ENCODE results near the gene NADK. TPM values are rescaled to one million over a fixed set of nuclear protein-coding genes. Genes with fewer than 3 reads are reported as not detected.

NADK gene
- total and polyA plus RNA-seq, 4 donors: 53.2 to 144 (median 88.7) TPM

DNA sequence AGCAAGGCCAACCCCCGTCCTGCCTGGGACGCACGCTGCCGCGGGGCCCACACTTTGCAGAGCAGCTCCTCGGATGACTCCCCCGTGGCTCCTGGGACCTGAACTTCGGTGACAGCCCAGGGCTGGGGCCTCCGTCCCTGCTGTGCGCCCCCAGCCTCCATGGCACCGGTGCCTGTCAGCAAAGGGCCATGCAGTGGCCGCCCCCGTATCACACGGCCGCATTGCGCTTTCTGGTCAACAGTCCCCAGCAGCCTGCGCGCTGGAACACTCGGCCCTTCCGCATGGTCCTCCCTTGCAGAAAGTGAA is 18.0 kb downstream of the NADK start:
- Histone ChIP-seq H3K27me3 (ENCODE audit: control insufficient read depth in 3 of 3, insufficient read depth in 3 of 3, low read length in 2 of 3) (no peaks in the 10 kb centered on the region), H3K9ac (ENCODE audit: insufficient read depth in 1 of 2, low read length in 2 of 2) (no peak overlapping the region), H3K4me3 (no peak overlapping the region), H3K9me3 (ENCODE audit: control insufficient read depth in 4 of 4, insufficient read depth in 3 of 4, low read length in 3 of 4) (no peaks in the 10 kb centered on the region), H3K4me1 (ENCODE audit: control insufficient read depth in 5 of 5, insufficient read depth in 5 of 5, low read length in 5 of 5) (peaks cover 0 to 13% (median 0%) of the 10 kb centered on the region in 5 donors), H3K36me3 (ENCODE audit: control insufficient read depth in 4 of 4, insufficient read depth in 4 of 4, low read length in 4 of 4) (peaks cover 7 to 69% (median 22%) of the 10 kb centered on the region in 4 donors), H3K27ac (ENCODE audit: low read depth in 1 of 2, low read length in 1 of 2) (no peak overlapping the region)
- WGBS, 2 donors: 97% methylated on average over 20 of the region's 20 CpGs
- DNase-seq: no peak
- TF ChIP-seq CTCF (IDR thresholded peaks at IDR 0.05; ENCODE audit: control extremely low read depth, extremely low read depth): no peak
- no peak for ATAC-seq (ENCODE audit: insufficient read depth, low FRiP score)

- H3K9ac ChIP-seq (ENCODE audit: insufficient read depth in 1 of 2, low read length in 2 of 2): no peak overlapping the region
- DNase-seq: no peak
- WGBS, 2 donors: 91 to 93% methylated on average over 37 of the region's 37 CpGs
These were observed 18.6 kb downstream of the NADK start for GRCh38 chr1:1759456-1760344.

DNA sequence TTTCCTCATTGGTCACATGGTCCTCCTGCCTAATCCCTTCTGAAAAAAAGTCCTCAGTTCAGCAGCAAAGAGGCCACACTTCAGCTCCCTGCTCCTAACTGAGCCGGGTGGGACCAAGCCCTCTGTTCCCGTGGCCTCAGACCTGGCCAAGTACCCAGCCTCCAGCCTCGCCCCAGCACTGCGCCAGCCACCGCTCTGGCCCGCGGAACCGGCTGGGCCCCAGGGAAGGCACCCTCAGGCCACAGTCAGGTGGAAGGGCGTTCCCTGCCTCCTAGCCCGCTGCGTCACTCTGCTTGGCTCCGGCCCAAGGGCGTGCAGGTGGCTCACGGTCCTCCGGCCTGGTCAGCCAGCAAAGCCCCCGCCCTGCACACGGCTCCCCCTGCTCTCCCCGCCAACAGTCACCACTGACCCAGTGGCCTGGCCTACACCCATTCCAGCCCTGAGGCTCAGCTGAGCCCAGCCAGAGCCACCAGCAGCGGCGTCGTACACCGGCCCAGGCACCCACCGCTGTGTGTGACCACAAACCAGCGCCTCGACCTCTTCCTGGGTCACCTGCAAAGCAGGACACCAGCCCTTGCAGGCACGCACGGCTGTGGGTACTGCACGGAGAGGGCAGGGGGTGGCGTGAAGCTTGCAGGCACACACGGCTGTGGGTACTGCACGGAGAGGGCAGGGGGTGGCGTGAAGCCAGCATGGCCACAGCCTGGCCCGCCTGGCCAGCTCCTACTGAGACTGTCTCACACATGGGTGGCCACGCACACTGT is 19.4 kb downstream of the NADK start:
- DNase-seq (no peak), ATAC-seq (ENCODE audit: insufficient read depth, low FRiP score) (peak; percentile 89)
- TF ChIP-seq CTCF (IDR thresholded peaks at IDR 0.05; ENCODE audit: control extremely low read depth, extremely low read depth): no peak
- Histone ChIP-seq H3K27ac (ENCODE audit: low read depth in 1 of 2, low read length in 1 of 2) (peak overlapping the region in 1 of 2 donors; percentile 83), H3K36me3 (ENCODE audit: control insufficient read depth in 4 of 4, insufficient read depth in 4 of 4, low read length in 4 of 4) (peaks cover 4 to 71% (median 19%) of the 10 kb centered on the region in 4 donors), H3K9ac (ENCODE audit: insufficient read depth in 1 of 2, low read length in 2 of 2) (no peak overlapping the region), H3K9me3 (ENCODE audit: control insufficient read depth in 4 of 4, insufficient read depth in 3 of 4, low read length in 3 of 4) (no peaks in the 10 kb centered on the region), H3K27me3 (ENCODE audit: control insufficient read depth in 3 of 3, insufficient read depth in 3 of 3, low read length in 2 of 3) (no peaks in the 10 kb centered on the region), H3K4me3 (no peak overlapping the region), H3K4me1 (ENCODE audit: control insufficient read depth in 5 of 5, insufficient read depth in 5 of 5, low read length in 5 of 5) (peaks cover 0 to 9% (median 0%) of the 10 kb centered on the region in 5 donors)
- 61% methylated on average over 29 to 34 of the region's 34 CpGs for WGBS, 2 donors

More at GRCh38 chr1:1759456-1760344, 18.6 kb downstream of the NADK start:
- H3K4me3 ChIP-seq: no peak overlapping the region
- H3K27ac ChIP-seq (ENCODE audit: low read depth in 1 of 2, low read length in 1 of 2): peak overlapping the region in 1 of 2 donors; percentile 83
- H3K9me3 ChIP-seq (ENCODE audit: control insufficient read depth in 4 of 4, insufficient read depth in 3 of 4, low read length in 3 of 4): no peaks in the 10 kb centered on the region
- no peaks in the 10 kb centered on the region for H3K27me3 ChIP-seq (ENCODE audit: control insufficient read depth in 3 of 3, insufficient read depth in 3 of 3, low read length in 2 of 3)
- peaks cover 0 to 12% (median 0%) of the 10 kb centered on the region in 5 donors for H3K4me1 ChIP-seq (ENCODE audit: control insufficient read depth in 5 of 5, insufficient read depth in 5 of 5, low read length in 5 of 5)
- no peak for ATAC-seq (ENCODE audit: insufficient read depth, low FRiP score)
- peaks cover 4 to 69% (median 20%) of the 10 kb centered on the region in 4 donors for H3K36me3 ChIP-seq (ENCODE audit: control insufficient read depth in 4 of 4, insufficient read depth in 4 of 4, low read length in 4 of 4)
- no peak for TF ChIP-seq CTCF (IDR thresholded peaks at IDR 0.05; ENCODE audit: control extremely low read depth, extremely low read depth)
